Measurements from ENCODE around the gene PCLAF.

Gene PCLAF

DNA sequence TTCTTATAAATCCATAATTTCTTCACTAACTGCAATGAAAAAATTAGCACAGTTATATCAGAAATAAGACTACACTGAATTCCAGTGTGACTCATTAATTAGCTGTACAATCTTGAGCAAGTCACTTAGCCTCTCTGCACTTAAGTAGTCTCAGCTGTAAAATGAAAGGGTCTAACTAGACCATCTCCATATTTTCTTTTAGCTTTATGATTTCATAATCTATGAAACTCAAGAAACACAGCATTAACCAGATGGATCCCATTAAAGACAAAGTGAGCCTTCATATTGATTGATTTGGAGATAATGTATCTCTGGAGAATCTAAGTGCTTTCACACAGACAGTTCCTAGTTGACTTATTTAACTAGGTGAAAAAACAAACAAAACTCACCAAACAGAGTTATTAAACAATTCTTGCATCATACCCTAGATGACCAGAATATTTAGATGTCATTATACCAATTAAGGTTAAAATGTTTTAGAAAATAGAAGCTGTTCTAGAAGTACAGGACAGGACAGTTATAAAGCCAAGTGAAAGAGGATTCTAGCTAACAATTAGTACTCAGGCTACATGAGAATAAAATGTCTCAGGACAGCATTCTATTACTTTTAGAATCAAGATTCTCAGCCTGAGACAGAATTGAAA lies 36.5 kb downstream of the PCLAF start:
- H3K27ac ChIP-seq (ENCODE audit: low read depth, low read length, poor library complexity, severe bottlenecking): no peak overlapping the region
- H3K4me3 ChIP-seq (ENCODE audit: low read depth, low read length, poor library complexity, severe bottlenecking): no peak overlapping the region
- no peak overlapping the region for H3K4me2 ChIP-seq (ENCODE audit: low read length)
- no peaks in the 10 kb centered on the region for H4K20me1 ChIP-seq (ENCODE audit: insufficient read depth, low read length)
- no peaks in the 10 kb centered on the region for H3K9me2 ChIP-seq (ENCODE audit: low read depth, low read length)
- H3K27me3 ChIP-seq (ENCODE audit: insufficient read depth, low read length): no peaks in the 10 kb centered on the region
- TF ChIP-seq, protein P1, sequence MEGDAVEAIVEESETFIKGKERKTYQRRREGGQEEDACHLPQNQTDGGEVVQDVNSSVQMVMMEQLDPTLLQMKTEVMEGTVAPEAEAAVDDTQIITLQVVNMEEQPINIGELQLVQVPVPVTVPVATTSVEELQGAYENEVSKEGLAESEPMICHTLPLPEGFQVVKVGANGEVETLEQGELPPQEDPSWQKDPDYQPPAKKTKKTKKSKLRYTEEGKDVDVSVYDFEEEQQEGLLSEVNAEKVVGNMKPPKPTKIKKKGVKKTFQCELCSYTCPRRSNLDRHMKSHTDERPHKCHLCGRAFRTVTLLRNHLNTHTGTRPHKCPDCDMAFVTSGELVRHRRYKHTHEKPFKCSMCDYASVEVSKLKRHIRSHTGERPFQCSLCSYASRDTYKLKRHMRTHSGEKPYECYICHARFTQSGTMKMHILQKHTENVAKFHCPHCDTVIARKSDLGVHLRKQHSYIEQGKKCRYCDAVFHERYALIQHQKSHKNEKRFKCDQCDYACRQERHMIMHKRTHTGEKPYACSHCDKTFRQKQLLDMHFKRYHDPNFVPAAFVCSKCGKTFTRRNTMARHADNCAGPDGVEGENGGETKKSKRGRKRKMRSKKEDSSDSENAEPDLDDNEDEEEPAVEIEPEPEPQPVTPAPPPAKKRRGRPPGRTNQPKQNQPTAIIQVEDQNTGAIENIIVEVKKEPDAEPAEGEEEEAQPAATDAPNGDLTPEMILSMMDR (IDR thresholded peaks at IDR 0.05; ENCODE audit: low read length): no peak
- no peak for TF ChIP-seq EZH2 (IDR thresholded peaks at IDR 0.05; ENCODE audit: borderline replicate concordance, low read length)
- no peaks in the 10 kb centered on the region for H3F3A ChIP-seq (ENCODE audit: insufficient read depth, low read length)
- H2AFZ ChIP-seq (ENCODE audit: low read length): no peak overlapping the region
- H3K4me1 ChIP-seq (ENCODE audit: insufficient read depth, low read length, severe bottlenecking): no peaks in the 10 kb centered on the region
- H3K79me2 ChIP-seq (ENCODE audit: insufficient read depth, low read length): peaks cover 12% of the 10 kb centered on the region
- H3K9me3 ChIP-seq (ENCODE audit: low read length): no peaks in the 10 kb centered on the region
- H3K9ac ChIP-seq (ENCODE audit: low read length): no peak overlapping the region
- H3K36me3 ChIP-seq (ENCODE audit: insufficient read depth, low read length): peaks cover 10% of the 10 kb centered on the region; the same call in 1 of the 2 replicates

DNA sequence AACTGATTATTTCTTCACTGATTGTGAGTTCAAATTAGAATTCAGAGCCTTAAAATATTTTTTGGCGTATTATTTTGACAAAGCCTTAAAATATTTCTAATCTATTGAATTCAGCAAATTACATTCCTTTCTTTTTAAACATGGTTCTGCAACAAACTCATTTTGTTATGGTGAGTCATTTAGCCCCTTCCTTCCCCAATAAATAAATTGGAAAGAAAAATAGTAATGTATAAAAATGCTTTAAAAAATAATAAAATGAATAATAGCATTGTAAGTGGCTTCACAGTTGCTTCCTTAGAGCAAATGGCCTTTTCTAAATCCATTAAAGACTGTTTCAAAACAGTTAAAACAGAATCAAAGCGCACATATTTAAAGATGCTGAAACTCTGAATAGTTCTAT lies 37.4 kb downstream of the PCLAF start:
- no peaks in the 10 kb centered on the region for H3K4me1 ChIP-seq (ENCODE audit: insufficient read depth, low read length, severe bottlenecking)
- no peak overlapping the region for H3K9ac ChIP-seq (ENCODE audit: low read length)
- TF ChIP-seq, protein P1 (IDR thresholded peaks at IDR 0.05; ENCODE audit: low read length): no peak
- TF ChIP-seq EZH2 (IDR thresholded peaks at IDR 0.05; ENCODE audit: borderline replicate concordance, low read length): no peak
- H4K20me1 ChIP-seq (ENCODE audit: insufficient read depth, low read length): no peaks in the 10 kb centered on the region
- peaks cover 4% of the 10 kb centered on the region; the same call in 1 of the 2 replicates for H3K79me2 ChIP-seq (ENCODE audit: insufficient read depth, low read length)
- H3K9me3 ChIP-seq (ENCODE audit: low read length): no peaks in the 10 kb centered on the region
- no peaks in the 10 kb centered on the region for H3F3A ChIP-seq (ENCODE audit: insufficient read depth, low read length)
- no peak overlapping the region for H3K4me3 ChIP-seq (ENCODE audit: low read depth, low read length, poor library complexity, severe bottlenecking)
- peaks cover 10% of the 10 kb centered on the region; the same call in 1 of the 2 replicates for H3K36me3 ChIP-seq (ENCODE audit: insufficient read depth, low read length)
- no peak overlapping the region for H2AFZ ChIP-seq (ENCODE audit: low read length)
- H3K9me2 ChIP-seq (ENCODE audit: low read depth, low read length): no peaks in the 10 kb centered on the region
- H3K4me2 ChIP-seq (ENCODE audit: low read length): no peak overlapping the region
- no peak overlapping the region for H3K27ac ChIP-seq (ENCODE audit: low read depth, low read length, poor library complexity, severe bottlenecking)
- H3K27me3 ChIP-seq (ENCODE audit: insufficient read depth, low read length): no peaks in the 10 kb centered on the region

DNA sequence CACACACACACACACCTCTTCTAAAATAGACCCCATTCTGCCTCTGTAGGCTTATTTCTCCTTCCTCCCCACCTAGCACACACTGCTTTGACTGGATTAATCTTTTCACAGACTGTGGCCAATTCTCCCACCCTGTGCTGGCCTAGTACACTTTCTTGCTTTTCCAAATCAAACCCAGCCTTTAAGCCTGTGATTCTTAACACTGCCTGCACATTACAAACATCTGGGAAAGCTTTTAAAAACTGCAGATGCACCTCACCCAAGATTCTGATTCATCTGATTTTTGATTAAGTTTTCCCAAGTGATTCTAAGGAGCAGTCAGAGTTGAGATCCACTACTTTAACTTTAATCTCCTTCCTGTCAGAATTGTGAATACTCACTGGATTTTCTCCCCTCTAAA lies 38.0 kb downstream of the PCLAF start:
- Histone ChIP-seq H4K20me1 (ENCODE audit: insufficient read depth, low read length) (no peaks in the 10 kb centered on the region), H2AFZ (ENCODE audit: low read length) (no peak overlapping the region), H3K4me2 (ENCODE audit: low read length) (no peak overlapping the region), H3K9ac (ENCODE audit: low read length) (no peak overlapping the region), H3K4me3 (ENCODE audit: low read depth, low read length, poor library complexity, severe bottlenecking) (no peak overlapping the region), H3K9me3 (ENCODE audit: low read length) (no peaks in the 10 kb centered on the region), H3K9me2 (ENCODE audit: low read depth, low read length) (no peaks in the 10 kb centered on the region), H3K79me2 (ENCODE audit: insufficient read depth, low read length) (peaks cover 4% of the 10 kb centered on the region; the same call in 1 of the 2 replicates), H3K27me3 (ENCODE audit: insufficient read depth, low read length) (no peaks in the 10 kb centered on the region), H3K27ac (ENCODE audit: low read depth, low read length, poor library complexity, severe bottlenecking) (no peak overlapping the region), H3K36me3 (ENCODE audit: insufficient read depth, low read length) (peaks cover 5% of the 10 kb centered on the region; the same call in 1 of the 2 replicates), H3F3A (ENCODE audit: insufficient read depth, low read length) (no peaks in the 10 kb centered on the region), H3K4me1 (ENCODE audit: insufficient read depth, low read length, severe bottlenecking) (no peaks in the 10 kb centered on the region)
- no peak for TF ChIP-seq EZH2 (IDR thresholded peaks at IDR 0.05; ENCODE audit: borderline replicate concordance, low read length)
- TF ChIP-seq, protein P1 (IDR thresholded peaks at IDR 0.05; ENCODE audit: low read length): no peak

All from OCI-LY1 (cell line).